PC-9 (cell line): ENCODE measurements around the gene OR5B21.

Source experiments
- CTCF ChIP-seq: fragments of 200-600 bp; sonication (generic); conservative IDR thresholded peaks from 2 replicates; pipeline ENCODE4 v1.6.1; 2017; ENCODE audit warnings: mixed run types, antibody characterized with exemption, mild to moderate bottlenecking, moderate library complexity
- EZH2 ChIP-seq: fragments of 200-600 bp; sonication (generic); IDR thresholded peaks from 2 replicates; pipeline ENCODE4 v1.8.0; 2017; ENCODE audit warnings: antibody characterized with exemption, low read depth

- TF ChIP-seq CTCF (no peak), EZH2 (no peak)
These were observed at the start of gene OR5B21 for GRCh38 chr11:58508005-58508404.
